Measurements from ENCODE around the gene KRT23. TPM values are rescaled to one million over a fixed set of nuclear protein-coding genes. Genes with fewer than 3 reads are reported as not detected.

The KRT23 gene
- total RNA-seq, 2 donors from 2014 or later: not detected

- no peak overlapping the region for H3K9ac ChIP-seq (ENCODE audit: extremely low read depth, low read length, poor library complexity, severe bottlenecking)
- H3K9me3 Mint-ChIP-seq: peaks cover 6% of the 10 kb centered on the region
- no peaks in the 10 kb centered on the region for H3K9me3 ChIP-seq (ENCODE audit: control insufficient read depth, low read length)
- no peak overlapping the region for H3K4me3 Mint-ChIP-seq
- peaks cover 6% of the 10 kb centered on the region for H3K27me3 Mint-ChIP-seq (ENCODE audit: insufficient read depth)
- no peak overlapping the region for H3K4me3 ChIP-seq (ENCODE audit: low read length)
- no peaks in the 10 kb centered on the region for H3K36me3 Mint-ChIP-seq (ENCODE audit: low read depth)
- H3K4me1 ChIP-seq (ENCODE audit: control insufficient read depth, insufficient read depth, low read length): no peaks in the 10 kb centered on the region
- H3K27ac ChIP-seq (ENCODE audit: low read depth, low read length): no peak overlapping the region
- no CpG with 5 or more reads among the region's 1 CpG for WGBS, 2 experiments (ENCODE audit: insufficient coverage in 1 of 2, insufficient read length in 1 of 2)
- TF ChIP-seq CTCF (conservative IDR thresholded peaks at IDR 0.05): no peak
- H3K36me3 ChIP-seq (ENCODE audit: control insufficient read depth, insufficient read depth, low read length): no peaks in the 10 kb centered on the region
- H3K4me1 Mint-ChIP-seq: no peaks in the 10 kb centered on the region
- no peaks in the 10 kb centered on the region for H3K27me3 ChIP-seq (ENCODE audit: control insufficient read depth, insufficient read depth, low read length, poor library complexity, severe bottlenecking)
- DNase-seq: no peak
- no peak overlapping the region for H3K27ac Mint-ChIP-seq
Measured at GRCh38 chr17:40967582-40967981, 30.1 kb upstream of the KRT23 start.

DNA sequence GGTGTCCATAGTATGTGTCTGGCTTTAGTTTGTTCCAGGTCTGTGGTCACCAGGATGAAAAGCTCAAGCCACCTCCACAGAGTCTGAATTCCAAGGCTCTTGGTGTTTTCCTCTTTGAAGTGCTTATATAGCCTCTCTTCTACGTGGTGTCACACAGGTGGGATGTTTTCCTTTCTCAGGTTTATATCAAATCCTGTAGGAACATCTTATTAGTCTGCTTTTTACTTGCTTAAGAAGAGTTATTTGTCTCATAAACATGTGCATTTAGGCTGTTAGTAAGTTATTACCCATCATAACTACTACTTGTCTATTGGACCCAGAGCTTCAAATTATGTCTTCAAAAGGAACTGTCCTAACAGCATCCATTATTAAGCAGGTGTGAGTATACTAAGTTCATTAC, 29.4 kb upstream of the KRT23 start, which contains the start of gene KRT39:
TSS of gene KRT39 (minus strand) at position 101 of the 400 bp plus-strand sequence. CDS start at position 9, 92 bp downstream.
- no peaks in the 10 kb centered on the region for H3K4me1 ChIP-seq (ENCODE audit: control insufficient read depth, insufficient read depth, low read length)
- 40% methylated on average over 1 of the region's 1 CpG; no CpG with 5 or more reads in 1 of the 2 experiments for WGBS, 2 experiments (ENCODE audit: insufficient coverage in 1 of 2, insufficient read length in 1 of 2)
- Mint-ChIP-seq H3K9me3 (peaks cover 6% of the 10 kb centered on the region), H3K4me3 (no peak within 1 kb of the TSS), H3K4me1 (no peaks in the 10 kb centered on the region), H3K27ac (no peak within 1 kb of the TSS), H3K27me3 (ENCODE audit: insufficient read depth) (peaks cover 4% of the 10 kb centered on the region), H3K36me3 (ENCODE audit: low read depth) (no peaks in the 10 kb centered on the region)
- no peak within 1 kb of the TSS for H3K9ac ChIP-seq (ENCODE audit: extremely low read depth, low read length, poor library complexity, severe bottlenecking)
- H3K36me3 ChIP-seq (ENCODE audit: control insufficient read depth, insufficient read depth, low read length): no peaks in the 10 kb centered on the region
- H3K9me3 ChIP-seq (ENCODE audit: control insufficient read depth, low read length): no peaks in the 10 kb centered on the region
- TF ChIP-seq CTCF (conservative IDR thresholded peaks at IDR 0.05): no peak
- DNase-seq: no peak
- no peak within 1 kb of the TSS for H3K4me3 ChIP-seq (ENCODE audit: low read length)
- no peaks in the 10 kb centered on the region for H3K27me3 ChIP-seq (ENCODE audit: control insufficient read depth, insufficient read depth, low read length, poor library complexity, severe bottlenecking)
- H3K27ac ChIP-seq (ENCODE audit: low read depth, low read length): no peak within 1 kb of the TSS

DNA sequence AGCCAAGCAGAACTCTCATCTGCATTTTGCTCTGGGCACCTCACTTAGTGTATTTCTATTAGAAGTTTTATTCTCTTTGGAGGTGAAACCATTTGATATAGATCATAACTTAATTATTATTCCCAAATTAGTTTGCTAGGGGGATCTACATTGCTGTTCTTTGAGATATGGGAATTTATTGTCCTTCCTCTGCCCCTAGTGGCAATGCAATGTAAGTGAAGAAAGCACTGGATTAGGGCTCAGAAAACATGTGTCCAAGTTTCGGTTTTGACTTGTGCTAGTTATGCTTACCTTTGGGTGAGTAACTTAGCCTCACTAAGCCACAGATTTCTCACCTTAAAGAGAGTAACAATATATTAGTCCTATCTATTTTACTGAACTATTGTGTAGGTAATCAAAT, 26.4 kb upstream of the KRT23 start:
- no peak for DNase-seq
- no peak overlapping the region for H3K4me3 Mint-ChIP-seq
- H3K9ac ChIP-seq (ENCODE audit: extremely low read depth, low read length, poor library complexity, severe bottlenecking): no peak overlapping the region
- no peaks in the 10 kb centered on the region for H3K36me3 Mint-ChIP-seq (ENCODE audit: low read depth)
- H3K9me3 Mint-ChIP-seq: peaks cover 1% of the 10 kb centered on the region
- 71 to 100% methylated on average over 1 of the region's 1 CpG for WGBS, 2 experiments (ENCODE audit: insufficient coverage in 1 of 2, insufficient read length in 1 of 2)
- H3K9me3 ChIP-seq (ENCODE audit: control insufficient read depth, low read length): no peaks in the 10 kb centered on the region
- H3K27ac ChIP-seq (ENCODE audit: low read depth, low read length): no peak overlapping the region
- peak; percentile 82 for TF ChIP-seq CTCF (conservative IDR thresholded peaks at IDR 0.05)
- no peaks in the 10 kb centered on the region for H3K27me3 ChIP-seq (ENCODE audit: control insufficient read depth, insufficient read depth, low read length, poor library complexity, severe bottlenecking)
- H3K36me3 ChIP-seq (ENCODE audit: control insufficient read depth, insufficient read depth, low read length): no peaks in the 10 kb centered on the region
- peaks cover 5% of the 10 kb centered on the region for H3K4me1 Mint-ChIP-seq
- H3K4me1 ChIP-seq (ENCODE audit: control insufficient read depth, insufficient read depth, low read length): no peaks in the 10 kb centered on the region
- peaks cover 3% of the 10 kb centered on the region for H3K27me3 Mint-ChIP-seq (ENCODE audit: insufficient read depth)
- H3K27ac Mint-ChIP-seq: no peak overlapping the region
- no peak overlapping the region for H3K4me3 ChIP-seq (ENCODE audit: low read length)

Data from endodermal cell (in vitro differentiated cells).